Small intestine (tissue), 7 donors: ENCODE data around the gene DECR2. TPM values are rescaled to one million over a fixed set of nuclear protein-coding genes. Genes with fewer than 3 reads are reported as not detected.
A peak's percentile ranks its signal among the peaks of the same experiment; 100 is the strongest.

ENCODE experiments used
- DNase-seq, 2 donors: peaks; one replicate each; pipeline versions ENCODE4 v3.0.0 to v3.0.0-alpha.2; 2013
- FAIRE-seq: peaks from 2 replicates; lab custom pipeline; 2012; peaks lifted over from hg19 to GRCh38; lab: Jason Lieb, UNC
- H3K27ac ChIP-seq, 3 donors: one replicate each; pipeline ENCODE4 v1.5.1; 2013; ENCODE audit warnings: low read length in 2 of 3, mild to moderate bottlenecking in 2 of 3, control low read depth in 1 of 3, inconsistent platforms in 1 of 3, low read depth in 1 of 3, moderate library complexity in 1 of 3
- H3K27me3 ChIP-seq, 3 donors: one replicate each; pipeline ENCODE4 v1.6.1; 2013; ENCODE audit warnings: low read length in 3 of 3, inconsistent platforms in 1 of 3; ENCODE audit not compliant: control insufficient read depth in 3 of 3, insufficient read depth in 3 of 3
- H3K36me3 ChIP-seq, 3 donors: one replicate each; pipeline ENCODE4 v1.6.1; 2013; ENCODE audit warnings: low read length in 3 of 3, inconsistent platforms in 1 of 3, low read depth in 1 of 3, mild to moderate bottlenecking in 1 of 3, moderate library complexity in 1 of 3; ENCODE audit not compliant: control insufficient read depth in 3 of 3, insufficient read depth in 2 of 3
- H3K4me1 ChIP-seq, 3 donors: one replicate each; pipeline ENCODE4 v1.6.1; 2013; ENCODE audit warnings: low read length in 2 of 3, inconsistent platforms in 1 of 3, low read depth in 1 of 3, mild to moderate bottlenecking in 1 of 3, moderate library complexity in 1 of 3; ENCODE audit not compliant: control insufficient read depth in 3 of 3, insufficient read depth in 2 of 3
- H3K4me3 ChIP-seq, 3 donors: one replicate each; pipeline ENCODE4 v1.5.1; 2013; ENCODE audit warnings: low read length in 3 of 3, control low read depth in 1 of 3, inconsistent platforms in 1 of 3, low read depth in 1 of 3, mild to moderate bottlenecking in 1 of 3, moderate library complexity in 1 of 3
- H3K9me3 ChIP-seq, 2 donors: one replicate each; pipeline ENCODE4 v1.6.1; 2013; ENCODE audit warnings: low read depth in 1 of 2, low read length in 1 of 2; ENCODE audit not compliant: control insufficient read depth in 2 of 2, insufficient read depth in 1 of 2
- WGBS, 3 donors: extraction: QIAGEN DNeasy Blood & Tissue Kit; methylation state at CpG; one replicate each; pipeline ENCODE4 v1.1.7; 2013; 5-methylcytosine and 5-hydroxymethylcytosine counted together
- polyA plus RNA-seq, 4 donors: library from polyadenylated mRNA; stranded (reverse) in 3 of 4; unstranded in 1 of 4; fragments of 200-250 nt in 3 of 4; fragments of 120-200 nt in 1 of 4; gene quantifications; one replicate each; pipeline versions ENCODE4 v1.2.1 to v1.2.3, GENCODE V29; 2013
- donor health status: healthy with polysubstance abuse.
- donor health status: control.
- donor health status: control.
- donor health status: Bipolar disorder and iron deficiency.
- donor health status: healthy.

The DECR2 gene
- polyA plus RNA-seq, 4 donors, result 46.7 to 154 (median 99.2) TPM

DNA sequence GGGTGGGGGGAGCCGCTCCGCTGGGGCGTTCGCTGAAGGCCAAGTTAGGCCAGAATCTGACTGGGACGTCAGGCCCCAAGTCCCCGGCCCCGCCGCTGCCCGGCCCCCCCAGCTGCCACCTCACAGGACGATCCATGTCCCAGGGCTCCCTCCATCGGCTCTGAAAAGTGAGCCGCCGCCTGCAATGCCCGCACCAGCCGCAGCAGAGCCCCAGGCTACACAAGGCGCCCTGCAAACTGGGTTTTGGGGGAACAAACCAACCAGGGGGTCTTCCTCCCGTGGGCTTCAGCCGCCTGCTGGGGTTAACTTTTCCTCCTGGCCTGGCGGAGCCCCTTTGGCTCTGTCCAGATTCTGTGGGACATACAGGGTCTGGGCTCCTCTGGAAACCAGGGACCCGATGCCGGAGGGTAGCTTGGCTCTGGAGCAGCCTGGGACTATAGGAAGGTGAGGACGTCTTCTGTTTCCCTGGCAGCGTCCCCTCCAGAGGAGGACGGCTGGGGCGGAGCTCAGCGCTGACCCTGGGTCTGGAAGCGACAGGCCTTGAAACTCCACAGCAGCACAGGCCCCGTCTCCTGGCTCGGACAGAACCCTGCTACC, 3.9 kb upstream of the DECR2 start:
- Histone ChIP-seq H3K27me3 (no peaks in the 10 kb centered on the region), H3K36me3 (peaks cover 0 to 30% (median 0%) of the 10 kb centered on the region in 3 donors), H3K9me3 (no peaks in the 10 kb centered on the region), H3K4me1 (peaks cover 0 to 20% (median 7%) of the 10 kb centered on the region in 3 donors), H3K4me3 (peak overlapping the region in 1 of 3 donors; percentile 22), H3K27ac (peak overlapping the region in 1 of 3 donors; percentile 61)
- FAIRE-seq (no peak), DNase-seq (peak; percentile 55 to 80)
- WGBS, 3 donors, result 33 to 39% (median 38%) methylated on average over 19 to 29 of the region's 29 CpGs

DNA sequence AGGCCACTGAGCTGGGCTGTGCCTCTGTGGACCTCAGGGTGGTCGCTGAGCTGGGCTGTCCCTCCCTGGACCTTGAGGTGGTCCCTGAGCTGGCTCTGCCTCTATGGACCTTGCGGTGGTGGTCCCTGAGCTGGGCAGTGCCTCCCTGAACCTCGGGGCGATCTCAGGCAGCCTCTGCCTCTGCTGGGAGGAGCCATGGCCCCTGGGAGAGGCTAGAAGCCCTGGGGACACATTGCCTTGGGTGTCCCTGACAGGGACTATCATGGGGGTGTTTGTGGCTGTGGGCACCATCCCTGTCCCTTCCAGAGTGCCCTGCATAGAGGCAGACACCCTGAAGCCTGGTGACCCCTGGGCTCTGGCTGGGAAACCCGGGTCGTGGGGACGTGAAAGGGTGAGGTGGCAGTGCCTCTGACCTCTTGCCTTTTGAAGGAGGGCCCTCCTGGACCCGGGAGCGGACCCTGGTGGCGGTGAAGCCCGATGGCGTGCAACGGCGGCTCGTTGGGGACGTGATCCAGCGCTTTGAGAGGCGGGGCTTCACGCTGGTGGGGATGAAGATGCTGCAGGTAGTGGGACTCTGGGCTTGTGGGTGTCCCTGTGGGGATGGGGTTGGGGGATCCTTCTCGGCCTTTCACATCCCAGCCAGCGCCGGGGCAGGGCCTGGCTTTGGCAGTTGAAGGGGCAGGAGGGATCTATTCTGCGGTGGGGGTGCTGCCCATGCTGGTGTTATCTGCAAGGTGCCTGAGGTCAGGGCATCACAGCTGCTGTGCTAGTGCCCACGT, 2.9 kb upstream of the DECR2 start:
- 79 to 82% (median 81%) methylated on average over 23 to 24 of the region's 24 CpGs for WGBS, 3 donors
- Histone ChIP-seq H3K27me3 (no peaks in the 10 kb centered on the region), H3K27ac (peak overlapping the region in 1 of 3 donors; percentile 27), H3K4me3 (no peak overlapping the region), H3K36me3 (peaks cover 0 to 36% (median 0%) of the 10 kb centered on the region in 3 donors), H3K9me3 (no peaks in the 10 kb centered on the region), H3K4me1 (peaks cover 0 to 28% (median 7%) of the 10 kb centered on the region in 3 donors)
- FAIRE-seq, result no peak
- no peak for DNase-seq

- DNase-seq, result no peak
- H3K27ac ChIP-seq, result no peak overlapping the region
- no peak overlapping the region for H3K4me3 ChIP-seq
- H3K27me3 ChIP-seq, result no peaks in the 10 kb centered on the region
- FAIRE-seq, result no peak
- 78 to 83% (median 80%) methylated on average over 20 to 22 of the region's 22 CpGs for WGBS, 3 donors
- no peaks in the 10 kb centered on the region for H3K9me3 ChIP-seq
- H3K36me3 ChIP-seq, result peaks cover 0 to 36% (median 0%) of the 10 kb centered on the region in 3 donors
- peaks cover 0 to 28% (median 7%) of the 10 kb centered on the region in 3 donors for H3K4me1 ChIP-seq
Measured at GRCh38 chr16:399340-400019, 2.2 kb upstream of the DECR2 start.

DNA sequence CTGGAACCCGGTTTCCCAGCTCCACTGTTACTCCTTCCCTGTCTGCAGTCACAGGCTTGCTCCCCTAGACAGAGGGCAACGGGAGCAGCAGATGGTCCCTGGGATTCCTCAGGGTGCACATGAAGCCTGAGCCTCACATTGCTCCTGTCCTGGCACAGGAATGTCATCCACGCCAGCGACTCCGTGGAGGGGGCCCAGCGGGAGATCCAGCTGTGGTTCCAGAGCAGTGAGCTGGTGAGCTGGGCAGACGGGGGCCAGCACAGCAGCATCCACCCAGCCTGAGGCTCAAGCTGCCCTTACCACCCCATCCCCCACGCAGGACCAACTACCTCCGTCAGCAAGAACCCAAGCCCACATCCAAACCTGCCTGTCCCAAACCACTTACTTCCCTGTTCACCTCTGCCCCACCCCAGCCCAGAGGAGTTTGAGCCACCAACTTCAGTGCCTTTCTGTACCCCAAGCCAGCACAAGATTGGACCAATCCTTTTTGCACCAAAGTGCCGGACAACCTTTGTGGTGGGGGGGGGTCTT, 1.6 kb upstream of the DECR2 start:
- no peak overlapping the region for H3K4me3 ChIP-seq

DNA sequence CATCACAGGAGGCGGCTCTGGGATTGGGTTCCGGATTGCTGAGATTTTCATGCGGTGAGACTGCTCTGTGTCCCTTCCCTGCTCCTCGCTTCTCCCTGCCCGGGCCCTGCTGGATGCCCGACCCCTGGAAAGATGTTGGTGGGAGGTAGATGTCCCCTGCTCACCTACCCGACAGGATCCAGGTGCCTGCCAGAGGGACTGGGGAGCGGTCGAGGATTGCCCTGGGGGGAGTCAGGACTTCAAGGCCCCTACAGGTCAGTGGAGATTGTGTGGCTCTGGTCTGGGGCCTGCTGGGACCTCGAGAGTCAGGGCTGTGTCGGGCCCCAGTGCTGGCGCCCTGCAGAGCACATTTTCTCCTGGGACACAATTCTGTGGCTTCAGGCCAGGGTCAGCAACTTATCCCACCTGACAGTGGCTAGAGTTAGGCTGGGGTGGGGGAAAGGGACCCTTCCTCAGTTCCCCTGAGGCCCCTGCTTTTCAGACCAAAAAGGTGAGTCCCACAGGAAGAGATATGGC, 3.3 kb downstream of the DECR2 start:
- DNase-seq (peak in 1 of 2 donors; percentile 19), FAIRE-seq (no peak)
- Histone ChIP-seq H3K9me3 (no peaks in the 10 kb centered on the region), H3K36me3 (peaks cover 0 to 61% (median 2%) of the 10 kb centered on the region in 3 donors), H3K4me1 (peaks cover 3 to 29% (median 4%) of the 10 kb centered on the region in 3 donors), H3K4me3 (no peak overlapping the region), H3K27me3 (no peaks in the 10 kb centered on the region), H3K27ac (peak overlapping the region in 1 of 3 donors; percentile 82)
- WGBS, 3 donors, result 78 to 88% (median 86%) methylated on average over 12 of the region's 12 CpGs

More for the DNA sequence above, 1.6 kb upstream of the DECR2 start:
- FAIRE-seq, result no peak
- H3K27ac ChIP-seq, result peak overlapping the region in 1 of 3 donors; percentile 86
- peaks cover 0 to 42% (median 0%) of the 10 kb centered on the region in 3 donors for H3K36me3 ChIP-seq
- WGBS, 3 donors, result 69 to 75% (median 70%) methylated on average over 9 to 10 of the region's 10 CpGs
- H3K4me1 ChIP-seq, result peaks cover 2 to 32% (median 7%) of the 10 kb centered on the region in 3 donors
- peak in 1 of 2 donors; percentile 11 for DNase-seq
- no peaks in the 10 kb centered on the region for H3K9me3 ChIP-seq
- H3K27me3 ChIP-seq, result no peaks in the 10 kb centered on the region

- H3K4me1 ChIP-seq, result peaks cover under 1 to 26% (median 3%) of the 10 kb centered on the region in 3 donors
- peak overlapping the region in 1 of 3 donors; percentile 82 for H3K27ac ChIP-seq
- no peak overlapping the region for H3K4me3 ChIP-seq
- peaks cover under 1 to 61% (median 2%) of the 10 kb centered on the region in 3 donors for H3K36me3 ChIP-seq
- peak; percentile 50 to 89 for DNase-seq
- no peak for FAIRE-seq
- WGBS, 3 donors, result 38 to 70% (median 51%) methylated on average over 26 to 27 of the region's 27 CpGs
- H3K9me3 ChIP-seq, result no peaks in the 10 kb centered on the region
- no peaks in the 10 kb centered on the region for H3K27me3 ChIP-seq
Measured at GRCh38 chr16:405548-406506, 4.1 kb downstream of the DECR2 start.

DNA sequence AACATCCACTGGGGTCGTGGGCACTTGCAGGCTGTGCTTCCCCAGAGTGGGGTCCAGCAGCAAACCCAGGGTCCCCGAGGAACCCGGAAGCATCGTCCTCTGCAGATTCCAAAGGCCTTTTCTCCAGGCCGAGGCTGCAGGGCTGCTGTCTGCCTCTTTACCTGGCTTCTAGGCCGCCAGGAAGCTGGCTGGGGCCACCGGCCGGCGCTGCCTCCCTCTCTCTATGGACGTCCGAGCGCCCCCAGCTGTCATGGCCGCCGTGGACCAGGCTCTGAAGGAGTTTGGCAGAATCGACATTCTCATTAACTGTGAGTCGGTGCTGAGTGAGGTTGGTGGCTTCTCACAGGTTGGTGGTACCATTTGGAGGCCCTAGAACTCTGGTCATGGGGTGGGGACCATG, 5.6 kb downstream of the DECR2 start:
- Histone ChIP-seq H3K4me3 (no peak overlapping the region), H3K27me3 (no peaks in the 10 kb centered on the region), H3K4me1 (peaks cover 0 to 26% (median 3%) of the 10 kb centered on the region in 3 donors), H3K36me3 (peaks cover 4 to 75% (median 5%) of the 10 kb centered on the region in 3 donors), H3K9me3 (no peaks in the 10 kb centered on the region), H3K27ac (no peak overlapping the region)
- DNase-seq, result no peak
- no peak for FAIRE-seq
- 89% methylated on average over 16 of the region's 16 CpGs for WGBS, 3 donors
